Stimulated activated CD8-positive, alpha-beta memory T cell treated with anti-CD3 and anti-CD28 coated beads, Interleukin-12 subunit alpha, Interleukin-12 subunit beta, amount 100 ng/mL, for 4 hours (primary cell): ENCODE results near the gene VPREB3.
A peak's percentile ranks its signal among the peaks of the same experiment; 100 is the strongest.

Source experiments
- DNase-seq: peaks from one replicate; pipeline ENCODE4 v3.0.0-alpha.2; 2020; ENCODE audit warnings: low read depth

VPREB3 gene

DNA sequence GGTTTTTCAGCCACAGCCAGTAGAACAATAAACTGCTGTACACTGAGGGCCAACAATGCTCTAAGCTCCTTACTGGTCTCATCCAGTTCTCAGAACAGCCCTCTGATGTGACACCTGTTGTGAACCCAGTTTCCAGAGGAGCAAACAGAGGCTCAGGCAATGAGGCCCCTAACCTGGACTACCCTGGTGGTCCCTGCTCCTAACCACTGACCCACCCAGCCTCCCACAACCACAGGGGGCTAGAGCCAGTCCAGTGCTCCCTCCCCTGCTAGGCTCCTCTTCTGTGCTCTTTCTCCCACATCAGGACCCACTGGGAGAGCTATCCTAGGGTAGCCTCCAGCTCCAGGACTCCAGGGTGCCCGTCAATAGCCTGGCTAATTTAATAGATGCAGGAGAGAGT lies 28.5 kb upstream of the VPREB3 start:
- DNase-seq = no peak

DNA sequence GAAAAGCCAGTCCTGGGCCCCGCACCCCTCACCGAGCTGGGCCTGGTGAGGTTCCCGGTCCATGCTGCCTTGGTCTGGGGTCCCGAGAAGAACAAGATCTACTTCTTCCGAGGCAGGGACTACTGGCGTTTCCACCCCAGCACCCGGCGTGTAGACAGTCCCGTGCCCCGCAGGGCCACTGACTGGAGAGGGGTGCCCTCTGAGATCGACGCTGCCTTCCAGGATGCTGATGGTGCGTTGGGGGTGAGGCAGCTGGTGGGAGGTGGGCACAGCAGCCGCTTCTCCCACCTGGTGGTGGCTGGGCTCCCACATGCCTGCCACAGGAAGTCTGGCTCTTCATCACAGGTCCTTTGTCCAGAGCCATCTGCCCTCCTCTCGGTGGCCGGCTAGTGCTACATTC lies 28.0 kb upstream of the VPREB3 start:
- DNase-seq = no peak

DNA sequence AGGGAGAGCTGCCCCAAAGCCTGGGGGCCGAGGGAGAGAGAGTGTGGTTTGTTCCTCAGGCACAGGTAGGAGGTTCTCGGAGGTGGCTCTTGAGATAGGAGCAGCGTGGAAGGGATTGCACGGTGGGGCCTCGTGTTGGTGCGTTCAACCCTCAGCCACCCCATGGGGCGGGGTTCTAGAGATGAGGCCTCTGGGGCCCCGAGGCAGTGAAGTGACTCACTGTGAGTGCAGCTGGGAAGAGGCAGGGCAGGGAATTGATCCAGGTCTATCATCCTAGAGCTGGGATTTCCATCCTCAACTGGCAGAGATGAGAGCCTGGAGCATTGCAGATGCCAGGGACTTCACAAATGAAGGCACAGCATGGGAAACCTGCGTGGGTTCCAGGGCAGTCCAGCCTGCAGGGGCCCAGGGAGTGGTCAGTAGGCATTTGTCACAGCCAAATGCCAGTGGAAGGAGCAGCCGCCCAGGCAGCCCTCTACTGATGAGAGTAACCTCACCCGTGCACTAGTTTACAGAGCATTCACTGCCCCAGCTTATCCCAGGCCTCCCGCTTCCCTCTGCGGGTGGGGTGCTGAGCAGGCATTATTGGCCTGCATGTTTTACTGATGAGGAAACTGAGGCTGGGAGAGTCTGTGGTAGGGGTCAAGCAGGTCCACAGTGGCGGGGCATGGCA lies 27.4 kb upstream of the VPREB3 start:
- DNase-seq = no peak

DNA sequence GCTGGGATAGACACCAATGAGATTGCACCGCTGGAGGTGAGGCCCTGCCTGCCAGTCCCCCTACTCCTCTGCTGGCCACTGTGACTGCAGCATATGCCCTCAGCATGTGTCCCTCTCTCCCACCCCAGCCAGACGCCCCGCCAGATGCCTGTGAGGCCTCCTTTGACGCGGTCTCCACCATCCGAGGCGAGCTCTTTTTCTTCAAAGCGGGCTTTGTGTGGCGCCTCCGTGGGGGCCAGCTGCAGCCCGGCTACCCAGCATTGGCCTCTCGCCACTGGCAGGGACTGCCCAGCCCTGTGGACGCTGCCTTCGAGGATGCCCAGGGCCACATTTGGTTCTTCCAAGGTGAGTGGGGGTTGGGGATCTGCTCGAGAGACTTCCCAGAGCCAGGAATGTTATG lies 26.8 kb upstream of the VPREB3 start:
- no peak for DNase-seq

DNA sequence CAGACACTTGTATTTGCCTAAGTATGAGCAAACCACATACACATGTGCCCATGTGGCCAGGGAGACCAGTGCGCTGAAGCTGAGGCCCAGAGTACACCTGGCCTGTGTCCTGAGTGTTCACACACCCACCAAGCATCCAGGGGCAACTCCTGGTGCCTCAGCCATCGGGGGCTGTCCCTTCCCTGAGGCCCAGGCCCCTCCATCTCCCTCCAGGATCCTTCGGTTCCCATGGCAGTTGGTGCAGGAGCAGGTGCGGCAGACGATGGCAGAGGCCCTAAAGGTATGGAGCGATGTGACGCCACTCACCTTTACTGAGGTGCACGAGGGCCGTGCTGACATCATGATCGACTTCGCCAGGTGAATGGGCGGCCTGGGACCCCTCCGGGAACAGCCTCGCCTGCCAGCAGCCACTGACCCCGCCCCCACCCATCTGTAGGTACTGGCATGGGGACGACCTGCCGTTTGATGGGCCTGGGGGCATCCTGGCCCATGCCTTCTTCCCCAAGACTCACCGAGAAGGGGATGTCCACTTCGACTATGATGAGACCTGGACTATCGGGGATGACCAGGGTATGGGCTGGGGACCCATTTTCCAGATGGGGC lies 26.0 kb upstream of the VPREB3 start:
- no peak for DNase-seq

DNA sequence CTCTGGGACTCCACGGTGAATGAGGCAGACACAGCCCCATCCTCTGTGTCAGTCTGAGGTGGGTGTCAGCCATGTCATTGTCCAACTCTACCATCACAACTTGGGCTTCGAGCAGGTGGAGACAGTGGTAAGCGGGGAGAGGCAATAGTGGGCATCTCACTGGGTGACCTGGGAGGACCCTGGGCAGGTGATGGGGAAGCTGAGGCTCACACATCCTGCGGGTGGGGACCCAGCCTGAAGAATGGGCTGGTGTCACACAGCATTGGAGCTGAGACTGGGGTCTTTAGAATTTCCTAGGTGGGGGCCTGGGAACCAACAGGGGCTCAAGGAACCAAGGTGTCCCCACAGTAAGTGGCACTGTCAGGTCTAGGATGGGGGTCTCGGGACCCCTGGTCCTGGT lies 25.5 kb upstream of the VPREB3 start:
- no peak for DNase-seq

DNA sequence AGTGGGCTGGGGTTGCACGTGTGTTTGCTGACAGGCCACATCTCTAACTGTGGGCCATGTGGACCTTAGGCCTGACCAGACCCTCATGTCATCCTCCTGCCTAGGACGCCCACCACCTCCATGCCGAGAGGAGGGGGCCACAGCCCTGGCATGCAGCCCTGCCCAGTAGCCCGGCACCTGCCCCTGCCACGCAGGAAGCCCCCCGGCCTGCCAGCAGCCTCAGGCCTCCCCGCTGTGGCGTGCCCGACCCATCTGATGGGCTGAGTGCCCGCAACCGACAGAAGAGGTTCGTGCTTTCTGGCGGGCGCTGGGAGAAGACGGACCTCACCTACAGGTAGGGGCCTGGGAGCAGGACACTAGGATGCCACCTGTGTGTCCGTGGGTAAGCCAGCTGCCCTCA lies 24.9 kb upstream of the VPREB3 start:
- no peak for DNase-seq

DNA sequence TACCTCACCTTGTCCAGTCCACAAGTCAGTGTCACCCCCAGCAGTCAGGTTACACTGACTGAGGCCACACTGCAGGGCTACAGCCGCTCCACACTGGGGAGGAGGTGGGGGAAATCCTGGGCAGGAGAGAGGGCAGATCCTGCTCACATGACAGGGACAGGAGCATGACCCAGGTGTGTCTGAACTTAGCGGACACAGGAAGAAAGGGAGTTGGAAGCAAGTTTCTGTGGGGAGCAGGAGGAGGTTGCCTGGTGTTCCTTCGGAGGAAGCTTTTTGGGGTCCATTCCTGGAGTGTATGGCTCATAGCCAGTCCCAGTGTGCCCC lies 24.3 kb upstream of the VPREB3 start:
- DNase-seq = no peak

DNA sequence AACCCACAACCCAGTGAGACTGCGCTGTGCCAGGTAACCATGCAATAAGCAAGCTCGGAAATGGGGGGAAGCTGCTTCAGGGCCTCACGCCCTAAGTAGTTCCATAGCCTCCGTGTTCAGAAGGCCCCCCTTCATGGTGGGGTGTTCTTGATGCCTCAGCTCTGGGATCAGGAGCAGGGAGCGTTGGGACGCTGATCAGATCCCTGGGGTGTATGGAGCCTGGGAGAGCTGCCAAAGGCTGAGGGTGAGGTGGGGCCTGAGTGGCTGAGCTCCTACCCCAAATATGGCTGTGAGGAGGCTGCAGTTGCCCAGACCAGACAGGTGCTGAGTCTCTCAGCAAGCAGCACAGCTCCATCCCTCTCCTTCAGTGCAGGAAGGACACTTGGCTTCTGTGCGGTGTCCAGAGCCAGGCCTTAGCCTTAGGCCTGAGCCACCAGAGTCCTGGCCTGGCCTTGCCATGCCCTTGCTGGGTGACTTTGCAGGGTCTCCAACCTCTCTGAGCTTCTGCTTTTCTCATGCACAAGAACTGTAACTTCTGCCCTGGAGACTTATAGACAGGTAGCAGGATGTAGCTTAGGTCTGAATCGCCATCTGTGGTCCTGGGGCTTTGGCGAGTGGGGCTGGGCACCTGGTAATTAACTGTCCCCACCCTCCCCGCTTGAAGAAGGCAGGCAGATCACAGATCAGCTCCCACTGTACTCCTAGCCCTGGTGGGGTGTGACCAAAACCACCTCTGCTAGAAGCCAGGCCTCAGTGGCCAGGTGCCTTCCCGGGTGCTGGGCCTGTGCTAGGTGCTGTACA lies 23.8 kb upstream of the VPREB3 start:
- DNase-seq = no peak

DNA sequence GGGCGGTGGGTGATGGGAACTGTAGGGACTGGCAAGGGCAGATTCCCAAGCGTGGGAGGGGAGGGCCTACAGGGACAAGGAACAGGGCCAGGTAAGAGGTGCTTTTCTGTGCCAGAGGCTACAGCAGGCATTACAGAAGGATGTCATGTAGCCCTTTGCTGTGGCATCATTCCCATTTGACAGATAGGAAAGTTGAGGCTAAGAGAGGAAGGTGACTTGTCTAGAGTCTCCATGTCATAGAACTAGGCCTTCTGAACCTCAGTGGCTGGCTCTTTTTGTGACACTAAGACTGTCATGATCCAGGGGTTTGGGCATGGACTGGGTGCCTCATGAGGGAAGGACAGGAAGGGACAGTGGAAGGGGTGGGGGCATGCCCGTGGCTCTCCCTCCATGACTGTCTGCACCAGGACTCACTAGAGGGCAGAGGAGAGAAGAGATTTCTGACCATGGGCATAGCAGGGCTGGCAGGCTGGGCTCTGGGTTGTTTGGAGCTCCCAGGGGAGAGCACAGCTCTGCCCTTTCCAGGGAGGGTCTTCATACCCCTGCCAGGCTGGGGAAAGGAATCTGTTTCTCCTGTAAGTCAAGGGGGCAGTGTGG lies 21.7 kb upstream of the VPREB3 start:
- DNase-seq = no peak

DNA sequence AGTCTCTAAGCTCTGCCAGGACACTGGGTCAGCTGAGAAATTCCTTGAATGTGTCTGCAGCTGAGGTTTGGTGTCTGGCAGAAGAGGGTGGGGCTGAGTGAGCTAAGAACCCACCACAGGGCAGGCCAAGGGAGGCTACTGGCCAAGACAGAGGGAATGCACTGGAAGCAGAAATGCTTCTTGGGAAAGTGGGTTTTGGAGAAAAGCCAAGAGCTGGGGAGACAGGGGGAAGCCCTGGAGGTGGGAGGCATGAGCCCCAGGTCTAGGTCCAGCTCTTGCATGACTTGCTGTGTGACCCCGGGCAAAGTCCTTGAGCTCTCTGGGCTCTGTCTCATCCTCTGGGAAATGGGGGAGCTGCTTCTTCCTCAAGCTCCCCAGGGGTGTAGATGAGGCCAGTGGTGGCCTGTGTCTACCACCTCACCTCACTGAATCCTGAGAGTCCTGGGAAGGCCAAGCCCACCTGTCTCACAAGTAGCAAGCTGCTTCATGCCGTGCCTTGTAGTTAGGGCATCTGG lies 20.8 kb upstream of the VPREB3 start:
- no peak for DNase-seq

DNA sequence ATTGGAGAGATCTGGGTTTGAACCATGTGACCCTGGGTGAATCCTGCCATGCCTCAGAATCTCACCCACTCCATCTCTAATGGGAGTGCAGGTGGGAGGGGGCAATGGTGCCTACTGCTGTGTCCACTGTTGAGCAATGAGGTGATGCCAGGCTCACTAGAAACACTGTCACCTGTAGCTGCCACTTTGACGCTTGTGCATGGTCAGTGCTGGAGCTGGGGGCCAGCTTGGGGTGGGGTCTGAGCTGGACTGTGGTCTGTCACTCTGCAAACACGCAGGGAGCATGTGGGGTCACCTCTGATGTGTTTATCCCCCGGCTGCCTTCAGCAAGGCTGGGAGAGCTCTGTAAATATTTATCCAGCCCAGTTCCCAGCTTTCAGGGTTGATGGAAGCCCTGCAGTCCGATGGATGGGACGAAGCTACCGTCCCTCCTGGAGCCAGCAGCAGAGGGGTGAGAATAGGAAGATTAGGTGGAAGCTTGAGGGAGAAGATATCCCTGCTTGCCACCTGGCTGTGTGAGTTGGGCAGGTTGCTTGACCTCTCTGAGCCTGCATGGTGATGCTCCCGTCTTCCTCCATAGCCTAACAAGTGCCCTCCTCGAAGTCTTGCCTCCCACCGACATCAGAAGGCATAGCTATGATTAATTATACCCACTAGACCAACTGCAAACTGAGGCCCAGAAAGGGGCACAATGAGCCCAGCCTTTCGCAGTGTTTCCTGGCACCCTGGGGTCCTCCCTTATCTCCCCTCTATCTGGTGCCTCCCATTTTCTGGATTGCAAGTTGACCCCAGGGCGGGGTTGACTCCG lies 20.1 kb upstream of the VPREB3 start:
- no peak for DNase-seq

DNA sequence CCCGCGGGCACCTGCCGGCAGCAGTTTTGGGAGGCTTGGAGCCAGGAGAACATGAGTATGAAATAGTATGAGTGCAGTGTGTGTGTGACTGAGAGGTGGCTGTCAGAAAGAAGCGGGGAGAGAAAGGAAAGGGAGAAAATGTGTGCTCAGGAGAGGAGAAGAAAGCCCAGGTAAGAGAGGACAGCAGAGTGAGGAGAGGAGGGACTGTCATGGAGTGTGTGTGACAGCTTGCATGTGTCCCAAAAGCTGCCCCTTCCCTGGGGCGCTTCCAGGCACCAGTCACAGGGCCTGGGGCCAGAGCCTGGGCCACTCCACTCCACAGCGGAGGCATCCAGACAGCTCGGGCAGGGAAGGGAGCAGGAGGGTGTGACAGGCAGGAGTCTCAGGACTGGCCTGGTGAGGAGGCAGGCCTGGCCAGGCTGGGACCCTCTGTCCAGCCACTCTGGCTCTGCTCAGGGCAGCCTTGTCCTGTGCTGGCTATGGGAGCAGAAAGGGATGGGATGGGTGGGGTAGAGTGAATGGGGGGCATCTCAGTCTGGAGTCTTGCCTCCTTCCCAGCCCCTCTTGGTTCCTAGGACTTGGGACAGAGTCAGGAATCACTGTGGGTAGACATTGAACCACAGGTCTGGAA lies 19.4 kb upstream of the VPREB3 start:
- DNase-seq = no peak

DNA sequence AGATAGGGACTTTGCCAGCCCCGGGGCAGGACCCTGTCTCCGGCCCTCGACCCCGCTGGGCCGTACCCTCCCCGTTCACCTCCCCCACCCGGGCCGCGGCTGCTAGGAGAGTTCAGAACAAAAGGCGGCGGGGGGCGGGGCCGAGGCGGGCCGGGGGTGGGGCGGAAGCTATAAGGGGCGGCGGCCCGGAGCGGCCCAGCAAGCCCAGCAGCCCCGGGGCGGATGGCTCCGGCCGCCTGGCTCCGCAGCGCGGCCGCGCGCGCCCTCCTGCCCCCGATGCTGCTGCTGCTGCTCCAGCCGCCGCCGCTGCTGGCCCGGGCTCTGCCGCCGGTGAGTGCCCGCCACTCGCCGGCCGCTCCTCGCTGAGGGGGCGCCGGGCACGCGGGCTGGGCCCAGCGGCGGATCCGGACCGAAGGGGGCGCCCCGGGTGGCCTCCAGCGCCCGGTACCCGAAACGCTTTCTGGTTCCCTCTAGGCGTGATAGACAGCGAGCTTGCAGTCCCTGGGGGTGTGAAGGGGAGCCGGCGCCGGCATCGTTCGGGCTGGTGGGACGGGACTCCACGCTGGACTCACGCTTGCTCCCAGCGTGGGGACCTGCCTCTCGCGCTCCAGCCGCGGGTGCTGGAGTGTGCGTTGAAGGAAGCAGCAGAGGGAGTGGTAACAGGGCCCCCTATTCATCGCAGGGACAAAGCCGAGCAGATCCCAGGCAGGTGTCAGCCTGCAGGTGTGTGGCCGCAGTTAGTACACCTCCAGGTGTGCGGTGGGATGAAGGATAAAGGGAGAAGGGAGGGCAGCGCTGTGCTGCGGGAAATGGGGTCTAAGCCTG lies 18.6 kb upstream of the VPREB3 start, which contains the start of gene MMP11:
Gene MMP11 (plus strand): TSS at position 201 of the 825 bp plus-strand sequence. CDS start 22 bp downstream, at position 223.
- peak; percentile 29 for DNase-seq

DNA sequence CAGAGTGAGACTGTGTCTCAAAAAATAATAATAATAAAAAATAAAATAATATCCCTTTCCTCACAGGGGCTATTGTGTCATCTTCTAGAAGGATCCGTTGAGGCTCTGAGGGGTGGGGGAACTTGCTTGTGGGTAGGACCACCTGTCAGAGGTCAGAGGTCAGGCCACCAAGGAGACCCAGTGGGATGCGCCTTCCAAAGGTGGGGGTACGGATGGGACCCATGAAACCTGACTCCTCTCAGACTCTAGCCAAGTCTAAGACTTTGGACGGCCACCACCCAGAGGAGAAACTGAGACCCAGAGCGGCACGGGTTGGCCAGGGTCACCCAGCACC lies 18.1 kb upstream of the VPREB3 start:
- DNase-seq = no peak

DNA sequence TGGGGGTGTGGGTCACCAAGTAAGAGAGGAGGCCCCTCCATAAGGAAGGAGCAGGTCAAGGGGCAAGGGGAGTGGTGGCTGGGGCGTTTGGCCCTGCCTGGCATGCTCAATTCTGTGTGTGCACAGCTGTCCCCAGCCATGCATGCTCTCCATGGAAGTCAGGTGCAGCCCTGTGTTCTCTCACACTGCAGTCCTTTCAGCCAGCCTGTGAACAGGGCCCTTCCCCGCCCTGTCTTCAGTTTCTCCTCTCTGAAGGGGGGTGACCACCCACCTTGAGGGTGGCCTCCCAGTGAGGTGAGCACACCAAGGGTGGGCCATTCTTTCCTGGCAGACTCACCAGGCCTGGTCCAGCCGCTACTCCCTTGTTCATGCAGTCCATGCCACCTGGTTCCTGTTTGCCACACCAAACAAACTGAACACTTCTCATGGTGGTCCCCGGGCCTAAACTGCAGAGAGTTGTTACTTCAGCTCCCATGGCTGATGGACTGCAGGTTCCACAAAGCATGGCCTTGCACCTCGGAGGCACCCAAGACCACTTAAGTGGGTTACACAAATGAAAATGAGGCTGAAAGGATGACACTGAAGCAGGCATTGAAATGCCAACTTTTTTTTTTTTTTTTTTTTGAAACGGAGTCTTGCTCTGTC lies 15.2 kb upstream of the VPREB3 start:
- no peak for DNase-seq

DNA sequence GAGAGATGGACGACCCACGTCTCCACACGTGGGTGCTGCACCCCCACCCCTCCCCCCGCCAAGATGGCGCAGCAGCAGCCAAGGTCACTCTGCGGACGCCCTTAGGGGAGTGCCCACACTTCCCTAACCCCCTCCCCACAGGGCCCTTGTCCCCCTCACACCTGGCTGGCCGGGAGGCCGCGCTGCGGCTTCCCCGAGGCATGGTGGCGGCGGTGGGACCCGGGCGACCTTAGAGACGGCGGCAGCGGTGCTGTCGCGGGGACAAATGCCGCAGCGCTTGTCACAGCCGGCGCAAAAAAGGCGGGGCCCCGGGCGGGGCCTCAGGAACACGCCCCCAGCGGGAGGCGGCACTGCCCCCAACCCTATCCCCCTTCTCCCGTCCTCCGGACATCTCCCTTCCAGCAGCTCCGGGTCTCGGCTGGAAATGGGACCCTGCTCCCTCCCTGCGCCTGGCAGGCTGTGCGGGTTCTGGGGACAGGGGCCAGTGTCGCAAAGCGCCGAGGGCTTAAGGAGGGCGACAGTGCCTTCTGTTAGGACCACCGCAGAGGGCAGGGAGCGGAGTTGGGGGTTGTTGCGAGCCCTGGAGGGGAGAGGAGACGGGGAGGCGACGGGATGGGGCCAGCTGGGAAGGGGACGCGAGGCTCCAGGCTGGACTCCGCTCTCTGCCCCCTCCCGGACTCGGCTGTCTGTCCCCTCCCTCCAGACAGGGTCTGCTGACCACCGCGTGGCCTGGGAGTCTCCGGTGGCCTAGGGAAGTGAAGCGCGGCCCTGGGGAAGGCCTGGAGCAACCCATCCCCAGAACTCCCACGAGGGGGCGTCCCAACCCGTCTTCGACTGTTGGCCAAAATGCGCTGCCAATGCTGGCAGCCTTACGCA lies 13.7 kb upstream of the VPREB3 start, which contains the start of gene CHCHD10:
Gene CHCHD10 (minus strand): TSS at position 300 of the 876 bp plus-strand sequence. CDS start 98 bp downstream, at position 202.
- DNase-seq = peak; percentile 63

DNA sequence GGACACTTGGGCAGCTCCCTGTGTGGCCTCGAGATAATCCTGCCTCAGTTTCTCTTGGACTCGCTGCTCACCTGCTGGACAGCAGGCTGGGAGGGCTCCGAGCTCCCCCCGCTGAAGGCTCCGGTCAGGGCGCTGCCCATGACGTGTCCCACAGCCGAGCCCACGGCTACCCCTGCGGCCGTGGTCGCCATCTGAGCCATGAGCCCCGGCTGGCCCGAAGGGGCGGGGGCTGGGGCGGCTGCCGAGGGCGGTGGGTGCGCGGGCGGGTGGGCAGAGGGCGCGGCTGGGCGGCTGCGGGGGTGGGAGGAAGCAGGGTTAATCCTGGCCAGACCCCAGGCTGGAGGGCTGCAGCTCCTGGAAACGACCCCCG lies 13.1 kb upstream of the VPREB3 start:
- DNase-seq = no peak
